Measurements from ENCODE around the gene DRG2. TPM values are rescaled to one million over a fixed set of nuclear protein-coding genes. Genes with fewer than 3 reads are reported as not detected.

DRG2 gene
- total and polyA plus RNA-seq, 2 of the 13 experiments (the other 11 are each of a cell fraction or from before 2014, with no cell fraction given), result 20.1 to 26.6 TPM

DNA sequence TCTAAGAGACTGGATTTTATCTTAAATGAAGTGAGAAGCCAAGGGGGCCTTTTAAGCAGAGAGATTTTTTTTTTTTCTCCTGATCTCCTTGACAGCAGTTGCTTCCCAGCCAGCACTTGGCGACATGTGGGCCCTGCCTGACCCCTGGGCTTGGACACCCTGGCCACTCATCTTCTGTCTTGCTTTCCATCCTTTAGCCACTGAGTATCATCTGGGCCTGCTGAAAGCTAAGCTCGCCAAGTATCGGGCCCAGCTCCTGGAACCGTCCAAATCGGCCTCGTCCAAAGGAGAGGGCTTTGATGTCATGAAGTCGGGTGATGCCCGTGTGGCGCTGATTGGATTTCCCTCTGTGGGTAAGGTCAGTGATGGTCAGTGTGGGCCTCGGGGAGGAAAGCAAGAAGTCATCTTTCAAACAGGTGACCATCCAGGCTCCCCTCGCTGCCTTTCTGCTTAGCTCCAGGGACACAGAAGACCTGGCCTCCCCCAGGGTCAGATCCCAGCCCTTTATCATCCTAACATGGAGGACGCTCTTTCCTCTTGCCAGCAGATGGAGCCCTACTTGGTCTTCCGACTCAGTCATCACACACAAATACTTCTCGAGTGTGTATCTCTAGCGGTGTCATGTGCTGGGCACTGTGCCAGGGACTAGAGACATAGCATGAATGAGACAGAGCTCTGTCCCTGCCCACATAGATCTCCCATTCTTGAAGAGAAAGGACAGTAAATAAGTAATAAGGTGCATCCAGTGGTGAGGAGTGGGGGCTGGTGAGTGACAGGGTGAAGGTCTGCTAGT is 6.1 kb downstream of the DRG2 start (continued):
- TF ChIP-seq CC2D1A (CRISPR knock-in tag; IDR thresholded peaks at IDR 0.05) (no peak), RXRA (CRISPR knock-in tag; IDR thresholded peaks at IDR 0.05) (no peak), SCMH1 (CRISPR knock-in tag; IDR thresholded peaks at IDR 0.05; ENCODE audit: borderline replicate concordance) (no peak), ZNF614 (CRISPR knock-in tag; IDR thresholded peaks at IDR 0.05; ENCODE audit: borderline replicate concordance) (no peak)

- DNase-seq (ENCODE audit: low spot score), result no peak
- no peak overlapping the region for H2AFZ ChIP-seq (ENCODE audit: low read length)
- H3K36me3 ChIP-seq (replicated peaks in 1 of 2; ENCODE audit: control insufficient read depth in 1 of 2, insufficient read depth in 2 of 2, low read length in 2 of 2), result peaks cover 18 to 35% of the 10 kb centered on the region in 2 experiments
- no peak overlapping the region for H3K4me3 ChIP-seq (replicated peaks in 1 of 3; ENCODE audit: insufficient read depth in 1 of 3, low read depth in 2 of 3, low read length in 3 of 3)
- TF ChIP-seq GATAD2A (CRISPR knock-in tag; IDR thresholded peaks at IDR 0.05) (no peak), ZNF839 (CRISPR knock-in tag; IDR thresholded peaks at IDR 0.05; ENCODE audit: borderline replicate concordance) (no peak), CTCF (CRISPR knock-in tag; IDR thresholded peaks at IDR 0.05) (no peak), ATF1 (CRISPR knock-in tag; IDR thresholded peaks at IDR 0.05) (no peak)
- TF ChIP-seq, protein P1, sequence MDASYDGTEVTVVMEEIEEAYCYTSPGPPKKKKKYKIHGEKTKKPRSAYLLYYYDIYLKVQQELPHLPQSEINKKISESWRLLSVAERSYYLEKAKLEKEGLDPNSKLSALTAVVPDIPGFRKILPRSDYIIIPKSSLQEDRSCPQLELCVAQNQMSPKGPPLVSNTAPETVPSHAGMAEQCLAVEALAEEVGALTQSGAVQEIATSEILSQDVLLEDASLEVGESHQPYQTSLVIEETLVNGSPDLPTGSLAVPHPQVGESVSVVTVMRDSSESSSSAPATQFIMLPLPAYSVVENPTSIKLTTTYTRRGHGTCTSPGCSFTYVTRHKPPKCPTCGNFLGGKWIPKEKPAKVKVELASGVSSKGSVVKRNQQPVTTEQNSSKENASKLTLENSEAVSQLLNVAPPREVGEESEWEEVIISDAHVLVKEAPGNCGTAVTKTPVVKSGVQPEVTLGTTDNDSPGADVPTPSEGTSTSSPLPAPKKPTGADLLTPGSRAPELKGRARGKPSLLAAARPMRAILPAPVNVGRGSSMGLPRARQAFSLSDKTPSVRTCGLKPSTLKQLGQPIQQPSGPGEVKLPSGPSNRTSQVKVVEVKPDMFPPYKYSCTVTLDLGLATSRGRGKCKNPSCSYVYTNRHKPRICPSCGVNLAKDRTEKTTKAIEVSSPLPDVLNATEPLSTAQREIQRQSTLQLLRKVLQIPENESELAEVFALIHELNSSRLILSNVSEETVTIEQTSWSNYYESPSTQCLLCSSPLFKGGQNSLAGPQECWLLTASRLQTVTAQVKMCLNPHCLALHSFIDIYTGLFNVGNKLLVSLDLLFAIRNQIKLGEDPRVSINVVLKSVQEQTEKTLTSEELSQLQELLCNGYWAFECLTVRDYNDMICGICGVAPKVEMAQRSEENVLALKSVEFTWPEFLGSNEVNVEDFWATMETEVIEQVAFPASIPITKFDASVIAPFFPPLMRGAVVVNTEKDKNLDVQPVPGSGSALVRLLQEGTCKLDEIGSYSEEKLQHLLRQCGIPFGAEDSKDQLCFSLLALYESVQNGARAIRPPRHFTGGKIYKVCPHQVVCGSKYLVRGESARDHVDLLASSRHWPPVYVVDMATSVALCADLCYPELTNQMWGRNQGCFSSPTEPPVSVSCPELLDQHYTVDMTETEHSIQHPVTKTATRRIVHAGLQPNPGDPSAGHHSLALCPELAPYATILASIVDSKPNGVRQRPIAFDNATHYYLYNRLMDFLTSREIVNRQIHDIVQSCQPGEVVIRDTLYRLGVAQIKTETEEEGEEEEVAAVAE (CRISPR knock-in tag; IDR thresholded peaks at IDR 0.05; ENCODE audit: borderline replicate concordance), result no peak
- no peak overlapping the region for H3K9ac ChIP-seq (ENCODE audit: insufficient read depth, low read depth, low read length)
- no peak overlapping the region for H3K27ac ChIP-seq (ENCODE audit: extremely low read length, insufficient read depth, low read length)
- H3K4me2 ChIP-seq (ENCODE audit: low read depth, low read length), result no peak overlapping the region
- no peaks in the 10 kb centered on the region for H3K9me3 ChIP-seq (ENCODE audit: low read length)
- ATAC-seq, result peak; percentile 17; the same call in 2 of the 3 replicates
- no peak for FAIRE-seq
- H3K4me1 ChIP-seq (ENCODE audit: insufficient read depth, low read length), result peaks cover 5% of the 10 kb centered on the region; the same call in 1 of the 2 replicates
- intact Hi-C loops (cut with micrococcal nuclease; ENCODE audit: unreplicated experiment) (no loop called here), in situ Hi-C loops (cut with HindIII; ENCODE audit: extremely low pct_ligation_motif_present, low pct_unique_long_range_greater_than_20kb) (no loop called here)
- no peaks in the 10 kb centered on the region for H4K20me1 ChIP-seq (ENCODE audit: insufficient read depth, low read length)
- ChIA-PET POLR2A (no interaction called here), CTCF (ENCODE audit: low intra/inter-chr PET ratio, low total read pairs) (no interaction called here)
- WGBS (ENCODE audit: low lambda C conversion rate), result 94% methylated on average over 10 of the region's 10 CpGs
- peaks cover 2% of the 10 kb centered on the region for H3K79me2 ChIP-seq (ENCODE audit: insufficient read depth, low read length)
- no peaks in the 10 kb centered on the region for H3K27me3 ChIP-seq (ENCODE audit: control insufficient read depth in 1 of 2, insufficient read depth in 2 of 2, low read length in 2 of 2)
- no TSS peak for BruUV-seq (replicated peaks)
Measured at GRCh38 chr17:18094409-18094807, 6.7 kb downstream of the DRG2 start.

Measured in HepG2 (cell line).